OCI-LY7 (cell line): Measurements from ENCODE around the gene ZNF516.

Experiments used
- CTCF ChIP-seq: fragments of 200-600 bp; sonication (generic); conservative IDR thresholded peaks from 2 replicates; pipeline ENCODE4 v1.5.1; 2014; ENCODE audit warnings: mild to moderate bottlenecking, antibody characterized with exemption, low read length, moderate library complexity, mixed read lengths
- EZH2phosphoT487 ChIP-seq: fragments of 200-600 bp; sonication (generic); IDR thresholded peaks from 2 replicates; pipeline ENCODE4 v1.6.1; 2018; ENCODE audit warnings: low read depth, borderline replicate concordance, mild to moderate bottlenecking, mixed run types, antibody characterized with exemption, low read length, moderate library complexity, mixed read lengths

GRCh38 chr18:76445741-76446232 is 49.3 kb downstream of the ZNF516 start:
- no peak for TF ChIP-seq CTCF
- no peak for TF ChIP-seq EZH2phosphoT487
